Prostate gland (tissue), 2 donors: ENCODE measurements around the gene ADAMTSL3.

ENCODE experiments used
- POLR2A ChIP-seq: fragments of 450-650 bp; IDR thresholded peaks from one replicate; pipeline ENCODE4 v1.6.1; 2016; ENCODE audit warnings: antibody characterized with exemption, mild to moderate bottlenecking
- POLR2AphosphoS5 ChIP-seq: sonication (generic); formaldehyde crosslinking; IDR thresholded peaks from one replicate; pipeline ENCODE4 v1.6.1; 2017; ENCODE audit warnings: antibody characterized with exemption
- TF ChIP-seq, protein P1 (sequence below), 4 experiments: fragments of 200-600 bp in 2 of 4; fragments of 450-650 bp in 2 of 4; sonication (generic) in 2 of 4; IDR thresholded peaks; 1 replicate in 3 of 4; 2 replicates in 1 of 4; pipeline ENCODE4 v1.5.1; 2016 to 2019; ENCODE audit warnings: antibody characterized with exemption in 4 of 4, mild to moderate bottlenecking in 2 of 4, moderate library complexity in 2 of 4

GRCh38 chr15:84003791-84004503, 350.0 kb downstream of the ADAMTSL3 start:
- TF ChIP-seq, protein P1, sequence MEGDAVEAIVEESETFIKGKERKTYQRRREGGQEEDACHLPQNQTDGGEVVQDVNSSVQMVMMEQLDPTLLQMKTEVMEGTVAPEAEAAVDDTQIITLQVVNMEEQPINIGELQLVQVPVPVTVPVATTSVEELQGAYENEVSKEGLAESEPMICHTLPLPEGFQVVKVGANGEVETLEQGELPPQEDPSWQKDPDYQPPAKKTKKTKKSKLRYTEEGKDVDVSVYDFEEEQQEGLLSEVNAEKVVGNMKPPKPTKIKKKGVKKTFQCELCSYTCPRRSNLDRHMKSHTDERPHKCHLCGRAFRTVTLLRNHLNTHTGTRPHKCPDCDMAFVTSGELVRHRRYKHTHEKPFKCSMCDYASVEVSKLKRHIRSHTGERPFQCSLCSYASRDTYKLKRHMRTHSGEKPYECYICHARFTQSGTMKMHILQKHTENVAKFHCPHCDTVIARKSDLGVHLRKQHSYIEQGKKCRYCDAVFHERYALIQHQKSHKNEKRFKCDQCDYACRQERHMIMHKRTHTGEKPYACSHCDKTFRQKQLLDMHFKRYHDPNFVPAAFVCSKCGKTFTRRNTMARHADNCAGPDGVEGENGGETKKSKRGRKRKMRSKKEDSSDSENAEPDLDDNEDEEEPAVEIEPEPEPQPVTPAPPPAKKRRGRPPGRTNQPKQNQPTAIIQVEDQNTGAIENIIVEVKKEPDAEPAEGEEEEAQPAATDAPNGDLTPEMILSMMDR (IDR thresholded peaks at IDR 0.05): no peak
- TF ChIP-seq POLR2AphosphoS5 (no peak), POLR2A (no peak)
